Fibroblast of lung (primary cell): Measurements from ENCODE around the gene HSPA8. TPM values are rescaled to one million over a fixed set of nuclear protein-coding genes. Genes with fewer than 3 reads are reported as not detected.

Experiments used
- DNase-seq, 2 donors: peaks; one replicate each; pipeline versions ENCODE4 v3.0.0 to v3.0.0-alpha.2; 2010; ENCODE audit warnings: low read depth in 2 of 2
- H2AFZ ChIP-seq: 2 replicates; pipeline ENCODE4 v1.5.1; 2012; ENCODE audit warnings: low read length, control low read depth, inconsistent platforms
- H3K27ac ChIP-seq: 2 replicates; pipeline ENCODE4 v1.5.1; 2011; ENCODE audit warnings: low read length, control low read depth; ENCODE audit not compliant: insufficient read depth
- H3K27me3 ChIP-seq: 2 replicates; pipeline ENCODE4 v1.5.1; 2011; ENCODE audit warnings: mild to moderate bottlenecking, low read length; ENCODE audit not compliant: control insufficient read depth, insufficient read depth
- H3K36me3 ChIP-seq: 2 replicates; pipeline ENCODE4 v1.5.1; 2011; ENCODE audit warnings: low read length; ENCODE audit not compliant: control insufficient read depth, insufficient read depth
- H3K4me1 ChIP-seq: 2 replicates; pipeline ENCODE4 v1.5.1; 2011; ENCODE audit warnings: low read length; ENCODE audit not compliant: control insufficient read depth, insufficient read depth; ENCODE audit errors: extremely low read depth
- H3K4me2 ChIP-seq: 2 replicates; pipeline ENCODE4 v1.5.1; 2011; ENCODE audit warnings: low read length, control low read depth; ENCODE audit not compliant: insufficient read depth; ENCODE audit errors: extremely low read depth
- H3K4me3 ChIP-seq, 4 experiments: fragments of 200-600 bp in 1 of 4; sonication (generic) in 1 of 4; replicated peaks in 1 of 4; 2 replicates each; pipeline ENCODE4 v1.5.1; 2011 to 2016; ENCODE audit warnings: low read length in 4 of 4, low read depth in 3 of 4, mild to moderate bottlenecking in 3 of 4, control low read depth in 2 of 4, inconsistent platforms in 1 of 4, mixed read lengths in 1 of 4; ENCODE audit not compliant: insufficient read depth in 1 of 4; ENCODE audit errors: control extremely low read depth in 1 of 4
- H3K79me2 ChIP-seq: 2 replicates; pipeline ENCODE4 v1.5.1; 2012; ENCODE audit warnings: mild to moderate bottlenecking, low read length, inconsistent platforms; ENCODE audit not compliant: control insufficient read depth, insufficient read depth
- H3K9ac ChIP-seq: 2 replicates; pipeline ENCODE4 v1.5.1; 2011; ENCODE audit warnings: mild to moderate bottlenecking, low read length, control low read depth; ENCODE audit not compliant: insufficient read depth
- H3K9me3 ChIP-seq: 2 replicates; pipeline ENCODE4 v1.5.1; 2012; ENCODE audit warnings: low read depth, low read length; ENCODE audit not compliant: control insufficient read depth, insufficient read depth
- H4K20me1 ChIP-seq: 2 replicates; pipeline ENCODE4 v1.5.1; 2011; ENCODE audit warnings: low read length; ENCODE audit not compliant: control insufficient read depth, insufficient read depth; ENCODE audit errors: extremely low read depth
- EZH2 ChIP-seq: IDR thresholded peaks from 2 replicates; pipeline ENCODE4 v1.5.1; 2012; ENCODE audit warnings: low read length, control low read depth, mild to moderate bottlenecking; ENCODE audit errors: missing control alignments
- polyA plus RNA-seq, 2 donors: library from polyadenylated mRNA; depleted of rRNA in 1 of 2; stranded (reverse) in 1 of 2; unstranded in 1 of 2; fragments of >200 nt; gene quantifications; 2 replicates each; pipeline ENCODE4 v1.2.1, GENCODE V29; 2011 to 2012; ENCODE audit warnings: missing spikeins in 1 of 2
- total RNA-seq: library from RNA; depleted of rRNA; stranded (reverse); fragments of >200 nt; gene quantifications from 2 replicates; pipeline ENCODE4 v1.2.1, GENCODE V29; 2014
- TF ChIP-seq, protein P1 (sequence below), 2 donors: IDR thresholded peaks in 1 of 2; conservative IDR thresholded peaks in 1 of 2; 1 replicate in 1 of 2; 2 replicates in 1 of 2; pipeline ENCODE4 v1.5.1; 2011 to 2012; ENCODE audit warnings: low read length in 2 of 2, control low read depth in 1 of 2, inconsistent platforms in 1 of 2, low read depth in 1 of 2, mild to moderate bottlenecking in 1 of 2

The HSPA8 gene
- total and polyA plus RNA-seq, 2 donors (not counting 1 experiment from before 2014, with no cell fraction given), result 2,158 to 2,431 TPM

DNA sequence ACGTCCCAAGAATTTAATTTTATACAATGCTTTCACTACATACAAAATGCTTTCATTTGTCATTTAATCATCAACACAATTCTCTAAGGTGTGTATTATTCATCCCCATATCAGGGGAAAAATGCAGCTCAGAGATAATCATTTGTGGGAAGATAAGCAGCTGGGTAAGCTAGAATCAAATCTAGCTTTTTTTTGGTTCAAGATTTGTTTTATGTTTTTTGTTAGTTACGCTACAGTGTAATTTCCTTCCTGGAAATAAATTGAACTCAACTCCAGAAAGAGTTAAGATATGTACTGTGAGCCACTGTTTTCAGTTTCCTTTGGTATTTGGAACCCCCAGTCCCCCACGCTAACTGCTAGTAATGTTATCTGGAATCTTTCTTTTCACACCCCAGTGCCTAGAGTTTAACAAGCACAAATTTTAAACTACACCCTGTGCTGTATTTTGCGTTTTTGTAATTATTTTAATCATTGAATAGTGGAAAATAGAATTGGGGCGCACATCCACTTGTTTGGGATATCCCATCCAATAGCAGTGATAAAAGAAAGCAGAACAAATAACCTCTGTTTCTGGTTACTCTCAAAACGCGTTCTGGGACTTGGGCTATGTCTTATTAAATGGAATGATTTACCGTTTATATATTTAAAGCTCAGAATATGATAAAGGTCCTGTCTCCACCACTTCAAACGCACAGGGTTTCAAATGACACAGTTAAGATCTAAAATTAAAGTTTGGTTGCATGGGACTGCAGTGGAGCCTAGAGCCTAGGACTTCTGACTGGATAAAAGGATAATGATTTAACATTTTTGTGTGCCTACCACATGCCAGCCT, 2.1 kb upstream of the HSPA8 start:
- peaks cover 9% of the 10 kb centered on the region for H4K20me1 ChIP-seq
- H2AFZ ChIP-seq, result no peak overlapping the region
- no peak for TF ChIP-seq EZH2
- TF ChIP-seq, protein P1, sequence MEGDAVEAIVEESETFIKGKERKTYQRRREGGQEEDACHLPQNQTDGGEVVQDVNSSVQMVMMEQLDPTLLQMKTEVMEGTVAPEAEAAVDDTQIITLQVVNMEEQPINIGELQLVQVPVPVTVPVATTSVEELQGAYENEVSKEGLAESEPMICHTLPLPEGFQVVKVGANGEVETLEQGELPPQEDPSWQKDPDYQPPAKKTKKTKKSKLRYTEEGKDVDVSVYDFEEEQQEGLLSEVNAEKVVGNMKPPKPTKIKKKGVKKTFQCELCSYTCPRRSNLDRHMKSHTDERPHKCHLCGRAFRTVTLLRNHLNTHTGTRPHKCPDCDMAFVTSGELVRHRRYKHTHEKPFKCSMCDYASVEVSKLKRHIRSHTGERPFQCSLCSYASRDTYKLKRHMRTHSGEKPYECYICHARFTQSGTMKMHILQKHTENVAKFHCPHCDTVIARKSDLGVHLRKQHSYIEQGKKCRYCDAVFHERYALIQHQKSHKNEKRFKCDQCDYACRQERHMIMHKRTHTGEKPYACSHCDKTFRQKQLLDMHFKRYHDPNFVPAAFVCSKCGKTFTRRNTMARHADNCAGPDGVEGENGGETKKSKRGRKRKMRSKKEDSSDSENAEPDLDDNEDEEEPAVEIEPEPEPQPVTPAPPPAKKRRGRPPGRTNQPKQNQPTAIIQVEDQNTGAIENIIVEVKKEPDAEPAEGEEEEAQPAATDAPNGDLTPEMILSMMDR (conservative IDR thresholded peaks at IDR 0.05 in 1 of 2, IDR thresholded peaks at IDR 0.05 in 1 of 2; ENCODE audit: low read depth in 1 of 2, low read length in 2 of 2), result no peak
- H3K4me2 ChIP-seq, result peak overlapping the region; percentile 89
- peak in 1 of 2 donors; percentile 43 for DNase-seq
- H3K9ac ChIP-seq, result peak overlapping the region; percentile 95
- no peaks in the 10 kb centered on the region for H3K9me3 ChIP-seq
- H3K4me3 ChIP-seq, result peak overlapping the region; percentile 56 to 98 (median 68)
- peaks cover 15% of the 10 kb centered on the region for H3K36me3 ChIP-seq
- H3K79me2 ChIP-seq, result peaks cover 44% of the 10 kb centered on the region
- no peaks in the 10 kb centered on the region for H3K27me3 ChIP-seq
- peaks cover 14% of the 10 kb centered on the region for H3K4me1 ChIP-seq
- H3K27ac ChIP-seq, result peak overlapping the region; percentile 98

DNA sequence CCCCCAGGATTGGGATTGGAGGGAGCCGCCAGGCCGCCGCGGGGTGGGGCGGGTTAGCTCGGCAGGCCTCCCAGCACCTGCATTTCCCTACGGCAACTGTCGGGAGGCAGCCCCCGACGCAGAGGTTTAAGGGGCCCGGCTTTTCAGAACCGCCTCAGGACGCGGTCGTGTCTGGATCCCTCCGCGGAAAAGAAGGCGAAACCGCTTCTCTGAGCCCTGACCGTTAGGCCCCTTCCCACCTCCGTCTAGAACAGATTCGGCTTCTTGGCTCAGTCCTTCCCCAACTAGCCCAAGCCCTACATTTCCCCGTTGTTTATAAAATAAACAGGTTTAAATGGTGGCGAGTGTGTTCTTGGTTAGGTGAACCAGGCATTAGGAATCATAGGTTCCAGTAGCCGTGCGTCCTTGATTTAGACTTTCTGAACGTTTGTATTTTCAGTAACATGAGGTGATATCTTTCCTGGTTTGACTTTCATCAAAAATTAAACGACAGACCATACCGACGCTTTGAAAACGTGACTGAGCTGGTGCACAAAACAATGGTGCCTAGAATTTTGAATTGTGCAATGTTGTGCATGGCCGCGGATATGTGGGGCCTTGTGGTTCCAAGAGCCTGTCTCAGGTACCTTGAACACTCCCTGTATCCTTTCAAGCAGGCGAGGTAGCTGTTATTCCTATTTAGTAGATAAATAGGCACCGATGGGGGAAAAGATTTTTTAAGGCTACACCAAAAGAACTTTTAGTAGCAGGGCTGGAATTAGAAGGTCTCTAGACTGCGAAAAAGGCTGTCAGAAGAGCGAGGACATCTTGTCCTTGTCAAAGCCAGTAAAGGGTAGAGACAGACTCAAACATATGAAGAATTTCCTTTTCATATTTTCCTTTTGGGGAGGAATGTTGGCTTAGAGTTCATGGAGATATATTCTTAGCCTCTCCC, 1.2 kb upstream of the HSPA8 start:
- Histone ChIP-seq H3K27ac (peak overlapping the region; percentile 98), H3K9me3 (no peaks in the 10 kb centered on the region), H3K4me3 (peak overlapping the region; percentile 56 to 98 (median 68)), H3K27me3 (no peaks in the 10 kb centered on the region), H2AFZ (no peak overlapping the region), H3K36me3 (peaks cover 22% of the 10 kb centered on the region), H3K79me2 (peaks cover 53% of the 10 kb centered on the region), H4K20me1 (peaks cover 9% of the 10 kb centered on the region), H3K4me2 (peak overlapping the region; percentile 89), H3K4me1 (peaks cover 21% of the 10 kb centered on the region), H3K9ac (peak overlapping the region; percentile 95)
- peak; percentile 57 to 78 for DNase-seq
- TF ChIP-seq, protein P1 (conservative IDR thresholded peaks at IDR 0.05 in 1 of 2, IDR thresholded peaks at IDR 0.05 in 1 of 2; ENCODE audit: low read depth in 1 of 2, low read length in 2 of 2), result no peak
- no peak for TF ChIP-seq EZH2
